ENCODE results near the gene STK10. TPM values are rescaled to one million over a fixed set of nuclear protein-coding genes. Genes with fewer than 3 reads are reported as not detected.

The STK10 gene
- total and polyA plus RNA-seq, 4 donors: 17.2 to 65.4 (median 43.6) TPM

- H3K9me3 ChIP-seq (ENCODE audit: control insufficient read depth in 4 of 4, insufficient read depth in 3 of 4, low read length in 3 of 4): peaks cover 0 to 2% (median 0%) of the 10 kb centered on the region in 4 donors
- peaks cover 3 to 36% (median 9%) of the 10 kb centered on the region in 4 donors for H3K36me3 ChIP-seq (ENCODE audit: control insufficient read depth in 4 of 4, insufficient read depth in 4 of 4, low read length in 4 of 4)
- no peak for TF ChIP-seq CTCF (IDR thresholded peaks at IDR 0.05; ENCODE audit: control extremely low read depth, extremely low read depth)
- no peaks in the 10 kb centered on the region for H3K27me3 ChIP-seq (ENCODE audit: control insufficient read depth in 3 of 3, insufficient read depth in 3 of 3, low read length in 2 of 3)
- no peak for ATAC-seq (ENCODE audit: insufficient read depth, low FRiP score)
- H3K27ac ChIP-seq (ENCODE audit: low read depth in 1 of 2, low read length in 1 of 2): no peak overlapping the region
- no peak for DNase-seq
- H3K4me1 ChIP-seq (ENCODE audit: control insufficient read depth in 5 of 5, insufficient read depth in 5 of 5, low read length in 5 of 5): no peaks in the 10 kb centered on the region
- no peak overlapping the region for H3K4me3 ChIP-seq
- no peak overlapping the region for H3K9ac ChIP-seq (ENCODE audit: insufficient read depth in 1 of 2, low read length in 2 of 2)
- 90 to 95% methylated on average over 9 of the region's 9 CpGs for WGBS, 2 donors
Observed at GRCh38 chr5:172064766-172065165, 123.3 kb downstream of the STK10 start.

GRCh38 chr5:172064358-172064757 lies 123.7 kb downstream of the STK10 start:
- Histone ChIP-seq H3K9ac (ENCODE audit: insufficient read depth in 1 of 2, low read length in 2 of 2) (no peak overlapping the region), H3K36me3 (ENCODE audit: control insufficient read depth in 4 of 4, insufficient read depth in 4 of 4, low read length in 4 of 4) (peaks cover 5 to 40% (median 11%) of the 10 kb centered on the region in 4 donors), H3K27me3 (ENCODE audit: control insufficient read depth in 3 of 3, insufficient read depth in 3 of 3, low read length in 2 of 3) (no peaks in the 10 kb centered on the region), H3K4me3 (no peak overlapping the region), H3K4me1 (ENCODE audit: control insufficient read depth in 5 of 5, insufficient read depth in 5 of 5, low read length in 5 of 5) (no peaks in the 10 kb centered on the region), H3K9me3 (ENCODE audit: control insufficient read depth in 4 of 4, insufficient read depth in 3 of 4, low read length in 3 of 4) (peaks cover 0 to 2% (median 0%) of the 10 kb centered on the region in 4 donors), H3K27ac (ENCODE audit: low read depth in 1 of 2, low read length in 1 of 2) (no peak overlapping the region)
- no peak for TF ChIP-seq CTCF (IDR thresholded peaks at IDR 0.05; ENCODE audit: control extremely low read depth, extremely low read depth)
- 88 to 98% methylated on average over 5 of the region's 5 CpGs for WGBS, 2 donors
- DNase-seq: no peak
- ATAC-seq (ENCODE audit: insufficient read depth, low FRiP score): no peak

GRCh38 chr5:172063463-172064235 lies 124.4 kb downstream of the STK10 start:
- H3K27ac ChIP-seq (ENCODE audit: low read depth in 1 of 2, low read length in 1 of 2): no peak overlapping the region
- DNase-seq: no peak
- peaks cover 5 to 41% (median 11%) of the 10 kb centered on the region in 4 donors for H3K36me3 ChIP-seq (ENCODE audit: control insufficient read depth in 4 of 4, insufficient read depth in 4 of 4, low read length in 4 of 4)
- no peak for TF ChIP-seq CTCF (IDR thresholded peaks at IDR 0.05; ENCODE audit: control extremely low read depth, extremely low read depth)
- no peak overlapping the region for H3K4me3 ChIP-seq
- no peaks in the 10 kb centered on the region for H3K27me3 ChIP-seq (ENCODE audit: control insufficient read depth in 3 of 3, insufficient read depth in 3 of 3, low read length in 2 of 3)
- ATAC-seq (ENCODE audit: insufficient read depth, low FRiP score): no peak
- H3K9me3 ChIP-seq (ENCODE audit: control insufficient read depth in 4 of 4, insufficient read depth in 3 of 4, low read length in 3 of 4): peaks cover 0 to 2% (median 0%) of the 10 kb centered on the region in 4 donors
- H3K9ac ChIP-seq (ENCODE audit: insufficient read depth in 1 of 2, low read length in 2 of 2): no peak overlapping the region
- 84 to 93% methylated on average over 15 of the region's 15 CpGs for WGBS, 2 donors
- H3K4me1 ChIP-seq (ENCODE audit: control insufficient read depth in 5 of 5, insufficient read depth in 5 of 5, low read length in 5 of 5): no peaks in the 10 kb centered on the region
